Trophoblast cell (in vitro differentiated cells and primary cell): ENCODE results near the gene PLCL1.

Experiments
- DNase-seq, 2 donors: peaks; one replicate each; pipeline ENCODE4 v3.0.0-alpha.2; 2016
- H2AFZ ChIP-seq: 2 replicates; pipeline ENCODE4 v1.6.1; 2013; ENCODE audit warnings: low read length, moderate library complexity, mild to moderate bottlenecking; ENCODE audit not compliant: insufficient read depth, poor library complexity
- H2AK5ac ChIP-seq: 2 replicates; pipeline ENCODE4 v1.6.1; 2013; ENCODE audit warnings: mild to moderate bottlenecking, low read length
- H2BK120ac ChIP-seq: 2 replicates; pipeline ENCODE4 v1.6.1; 2013; ENCODE audit warnings: low read length, mild to moderate bottlenecking, moderate library complexity; ENCODE audit not compliant: insufficient read depth, poor library complexity
- H2BK12ac ChIP-seq: 2 replicates; pipeline ENCODE4 v1.6.1; 2013; ENCODE audit warnings: mild to moderate bottlenecking, low read length, moderate library complexity
- H2BK5ac ChIP-seq: 2 replicates; pipeline ENCODE4 v1.6.1; 2013; ENCODE audit warnings: low read length, low read depth, moderate library complexity, mild to moderate bottlenecking; ENCODE audit not compliant: poor library complexity
- H3K14ac ChIP-seq: 2 replicates; pipeline ENCODE4 v1.6.1; 2013; ENCODE audit warnings: mild to moderate bottlenecking, low read length
- H3K18ac ChIP-seq: 2 replicates; pipeline ENCODE4 v1.6.1; 2013; ENCODE audit warnings: mild to moderate bottlenecking, low read length
- H3K23ac ChIP-seq: 2 replicates; pipeline ENCODE4 v1.6.1; 2013; ENCODE audit warnings: low read length
- H3K27ac ChIP-seq: 2 replicates; pipeline ENCODE4 v1.5.1; 2013; ENCODE audit warnings: low read depth, mild to moderate bottlenecking, inconsistent platforms, low read length, moderate library complexity
- H3K27me3 ChIP-seq: 2 replicates; pipeline ENCODE4 v1.6.1; 2013; ENCODE audit warnings: inconsistent platforms, mild to moderate bottlenecking, low read length, moderate library complexity; ENCODE audit not compliant: insufficient read depth
- H3K36me3 ChIP-seq, 2 experiments: 1 replicate in 1 of 2; 2 replicates in 1 of 2; pipeline ENCODE4 v1.6.1; 2013; ENCODE audit warnings: low read length in 2 of 2, mild to moderate bottlenecking in 2 of 2, moderate library complexity in 1 of 2; ENCODE audit not compliant: insufficient read depth in 2 of 2, control insufficient read depth in 1 of 2
- H3K4ac ChIP-seq: 2 replicates; pipeline ENCODE4 v1.6.1; 2013; ENCODE audit warnings: low read depth, mild to moderate bottlenecking, low read length, moderate library complexity
- H3K4me1 ChIP-seq, 2 experiments: 1 replicate in 1 of 2; 2 replicates in 1 of 2; pipeline ENCODE4 v1.6.1; 2013; ENCODE audit warnings: low read length in 2 of 2, mild to moderate bottlenecking in 2 of 2, moderate library complexity in 1 of 2; ENCODE audit not compliant: insufficient read depth in 2 of 2, control insufficient read depth in 1 of 2
- H3K4me2 ChIP-seq: 2 replicates; pipeline ENCODE4 v1.6.1; 2013; ENCODE audit warnings: inconsistent platforms, mild to moderate bottlenecking, low read length, moderate library complexity
- H3K4me3 ChIP-seq: 2 replicates; pipeline ENCODE4 v1.5.1; 2013; ENCODE audit warnings: mild to moderate bottlenecking, low read depth, low read length, inconsistent platforms
- H3K79me1 ChIP-seq: one replicate; pipeline ENCODE4 v1.6.1; 2013; ENCODE audit warnings: low read length
- H3K79me2 ChIP-seq: 2 replicates; pipeline ENCODE4 v1.6.1; 2013; ENCODE audit warnings: low read length, mild to moderate bottlenecking; ENCODE audit not compliant: control insufficient read depth, insufficient read depth, poor library complexity
- H3K9ac ChIP-seq: 2 replicates; pipeline ENCODE4 v1.6.1; 2013; ENCODE audit warnings: mild to moderate bottlenecking, low read length
- H3K9me3 ChIP-seq: 2 replicates; pipeline ENCODE4 v1.6.1; 2013; ENCODE audit warnings: low read depth, mild to moderate bottlenecking, control low read depth, inconsistent platforms, low read length; ENCODE audit not compliant: insufficient read depth
- H4K12ac ChIP-seq: 2 replicates; pipeline ENCODE4 v1.6.1; 2013; ENCODE audit warnings: low read depth, mild to moderate bottlenecking, low read length, moderate library complexity
- H4K8ac ChIP-seq: 2 replicates; pipeline ENCODE4 v1.6.1; 2013; ENCODE audit warnings: low read depth, mild to moderate bottlenecking, low read length, moderate library complexity
- H4K91ac ChIP-seq: one replicate; pipeline ENCODE4 v1.6.1; 2013; ENCODE audit warnings: low read depth, mild to moderate bottlenecking, low read length, moderate library complexity
- WGBS: extraction: QIAGEN DNeasy Blood & Tissue Kit; methylation state at CpG from one replicate; pipeline ENCODE4 v1.1.7; 2013; ENCODE audit warnings: missing lambda C conversion rate; ENCODE audit not compliant: insufficient read length, insufficient coverage; ENCODE audit errors: extremely low coverage; 5-methylcytosine and 5-hydroxymethylcytosine counted together

Gene PLCL1

GRCh38 chr2:197894751-197895274 lies 90.4 kb downstream of the PLCL1 start:
- WGBS, result no CpG with 5 or more reads among the region's 2 CpGs
- Histone ChIP-seq H3K27me3 (no peaks in the 10 kb centered on the region), H2AK5ac (no peak overlapping the region)

DNA sequence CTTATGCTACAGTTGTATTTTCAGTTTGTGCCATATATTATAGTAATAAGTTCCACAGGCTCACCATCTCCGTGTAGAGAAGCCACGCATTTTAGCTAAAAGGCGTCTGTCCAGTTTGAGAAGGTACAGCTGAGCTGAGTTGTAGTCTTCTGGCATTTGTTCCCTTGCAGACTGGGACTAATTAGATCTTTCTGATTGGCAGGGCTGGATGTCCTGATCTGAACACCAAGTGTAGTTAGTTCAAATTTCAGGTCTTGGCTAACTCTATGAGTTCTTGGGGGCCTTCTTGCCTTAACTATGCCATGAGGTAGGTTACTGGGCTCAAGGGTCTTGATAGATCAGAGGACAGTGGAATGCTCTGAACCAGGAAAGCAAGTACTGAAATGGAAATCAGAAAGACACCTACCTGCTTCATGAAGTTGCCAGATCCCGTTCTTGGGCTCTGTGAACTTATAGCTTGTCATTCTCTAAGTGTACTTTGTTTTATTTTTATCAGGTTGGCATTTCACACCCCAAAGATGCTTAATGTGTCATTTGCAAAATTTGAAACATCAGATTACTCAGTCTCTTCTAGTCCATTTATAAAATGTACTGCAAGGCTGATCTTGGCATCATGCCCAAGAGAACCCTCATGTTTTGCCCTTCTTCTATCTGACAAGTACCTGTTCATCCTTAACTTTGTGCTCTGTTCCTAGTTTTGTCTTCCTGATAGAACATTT lies 93.7 kb downstream of the PLCL1 start:
- Histone ChIP-seq H3K79me2 (no peaks in the 10 kb centered on the region), H2AK5ac (no peak overlapping the region), H3K9me3 (no peaks in the 10 kb centered on the region), H3K27ac (no peak overlapping the region), H3K18ac (no peak overlapping the region), H3K4me3 (no peak overlapping the region), H4K91ac (no peak overlapping the region), H2BK12ac (no peak overlapping the region), H4K12ac (no peak overlapping the region), H2AFZ (no peak overlapping the region), H3K23ac (no peak overlapping the region), H2BK120ac (no peak overlapping the region), H2BK5ac (no peak overlapping the region), H3K36me3 (no peaks in the 10 kb centered on the region), H3K4me2 (no peak overlapping the region), H4K8ac (no peak overlapping the region), H3K9ac (no peak overlapping the region), H3K4ac (no peak overlapping the region), H3K4me1 (no peaks in the 10 kb centered on the region), H3K79me1 (no peaks in the 10 kb centered on the region), H3K27me3 (no peaks in the 10 kb centered on the region), H3K14ac (no peak overlapping the region)
- no CpG with 5 or more reads among the region's 4 CpGs for WGBS
- DNase-seq, result no peak

More at GRCh38 chr2:197894751-197895274, 90.4 kb downstream of the PLCL1 start:
- Histone ChIP-seq H2BK5ac (no peak overlapping the region), H3K14ac (no peak overlapping the region), H3K36me3 (no peaks in the 10 kb centered on the region), H4K12ac (no peak overlapping the region), H3K4me3 (no peak overlapping the region), H2BK120ac (no peak overlapping the region), H3K4ac (no peak overlapping the region), H4K8ac (no peak overlapping the region), H3K79me1 (no peaks in the 10 kb centered on the region), H3K9me3 (no peaks in the 10 kb centered on the region), H3K23ac (no peak overlapping the region), H2AFZ (no peak overlapping the region), H3K4me1 (no peaks in the 10 kb centered on the region), H3K4me2 (no peak overlapping the region), H2BK12ac (no peak overlapping the region), H3K18ac (no peak overlapping the region), H3K79me2 (no peaks in the 10 kb centered on the region), H4K91ac (no peak overlapping the region), H3K9ac (no peak overlapping the region), H3K27ac (no peak overlapping the region)
- DNase-seq, result no peak

DNA sequence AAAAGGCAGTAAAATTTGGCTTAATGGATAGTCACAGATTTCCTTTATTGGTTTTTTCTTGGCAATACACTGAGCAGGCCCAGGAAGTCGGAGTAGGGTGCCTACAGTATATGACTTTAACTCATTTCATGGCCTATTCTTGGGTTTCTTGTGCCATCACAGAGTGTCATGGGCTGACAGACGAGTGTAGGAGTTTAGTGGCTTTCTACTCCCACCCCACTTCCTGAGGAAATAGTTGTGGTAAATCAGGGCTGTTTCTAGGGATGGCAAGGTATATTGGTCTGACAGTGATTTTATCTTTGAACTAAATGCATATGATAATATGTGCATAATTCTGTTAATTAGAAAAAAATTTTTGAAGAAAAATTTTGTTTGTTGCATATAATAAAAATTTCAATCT lies 100.1 kb downstream of the PLCL1 start:
- H3K9me3 ChIP-seq, result no peaks in the 10 kb centered on the region
- H4K8ac ChIP-seq, result no peak overlapping the region
- H3K4me2 ChIP-seq, result no peak overlapping the region
- no peak overlapping the region for H3K18ac ChIP-seq
- H2BK120ac ChIP-seq, result no peak overlapping the region
- no peak overlapping the region for H3K4me3 ChIP-seq
- no peak for DNase-seq
- H3K79me2 ChIP-seq, result no peaks in the 10 kb centered on the region
- peaks cover 0 to 2% of the 10 kb centered on the region in 2 experiments for H3K4me1 ChIP-seq
- H3K9ac ChIP-seq, result no peak overlapping the region
- no peak overlapping the region for H3K23ac ChIP-seq
- H3K27me3 ChIP-seq, result no peaks in the 10 kb centered on the region
- no peak overlapping the region for H3K27ac ChIP-seq
- no peaks in the 10 kb centered on the region for H3K36me3 ChIP-seq
- no peak overlapping the region for H4K12ac ChIP-seq
- no peak overlapping the region for H2AFZ ChIP-seq
- no peak overlapping the region for H4K91ac ChIP-seq
- no peak overlapping the region for H3K14ac ChIP-seq
- H3K4ac ChIP-seq, result no peak overlapping the region
- no peaks in the 10 kb centered on the region for H3K79me1 ChIP-seq
- WGBS, result no CpG with 5 or more reads among the region's 2 CpGs
- no peak overlapping the region for H2AK5ac ChIP-seq
- no peak overlapping the region for H2BK12ac ChIP-seq
- H2BK5ac ChIP-seq, result no peak overlapping the region

- Histone ChIP-seq H3K9ac (no peak overlapping the region), H4K8ac (no peak overlapping the region), H3K4me2 (no peak overlapping the region), H3K18ac (no peak overlapping the region), H3K79me2 (no peaks in the 10 kb centered on the region), H3K23ac (no peak overlapping the region), H2BK5ac (no peak overlapping the region), H2BK12ac (no peak overlapping the region), H2BK120ac (no peak overlapping the region), H3K27me3 (no peaks in the 10 kb centered on the region), H2AK5ac (no peak overlapping the region), H3K4me1 (peaks cover 0 to 2% of the 10 kb centered on the region in 2 experiments), H3K36me3 (no peaks in the 10 kb centered on the region), H3K9me3 (no peaks in the 10 kb centered on the region), H3K79me1 (no peaks in the 10 kb centered on the region), H3K27ac (no peak overlapping the region), H3K4me3 (no peak overlapping the region), H2AFZ (no peak overlapping the region), H4K91ac (no peak overlapping the region), H3K14ac (no peak overlapping the region), H3K4ac (no peak overlapping the region), H4K12ac (no peak overlapping the region)
- DNase-seq, result peak; percentile 53 to 70
- WGBS, result no CpG with 5 or more reads among the region's 3 CpGs
Observed at GRCh38 chr2:197908156-197908555, 103.8 kb downstream of the PLCL1 start.
